GM19463 (cell line): ENCODE data around the gene TH.

Experiments
- ATAC-seq: cut with Tn5 transposase; IDR thresholded peaks from one replicate; pipeline ENCODE4 v1.9.1; 2021; ENCODE audit warnings: mild to moderate bottlenecking, moderate library complexity; ENCODE audit not compliant: unreplicated experiment

TH gene

GRCh38 chr11:2143799-2144543 lies 27.6 kb downstream of the TH start:
- ATAC-seq = no peak

- no peak for ATAC-seq
These were observed 28.2 kb downstream of the TH start for GRCh38 chr11:2143477-2143798.

GRCh38 chr11:2142762-2143202 lies 28.8 kb downstream of the TH start:
- ATAC-seq = no peak

- ATAC-seq = no peak
These were observed 29.3 kb downstream of the TH start for GRCh38 chr11:2142300-2142759.

- no peak for ATAC-seq
These were observed 30.9 kb downstream of the TH start for GRCh38 chr11:2140411-2141400.

GRCh38 chr11:2139621-2140337 lies 31.8 kb downstream of the TH start:
- no peak for ATAC-seq

- no peak for ATAC-seq
These were observed 32.5 kb downstream of the TH start, which contains the start of gene IGF2 for GRCh38 chr11:2139123-2139521. IGF2 (minus strand) TSS chr11:2139389; CDS start chr11:2135523, 3,866 bp downstream.

- ATAC-seq = no peak
These were observed 33.0 kb downstream of the TH start for GRCh38 chr11:2138431-2139122.

- ATAC-seq = no peak
These were observed 33.6 kb downstream of the TH start for GRCh38 chr11:2138068-2138430.

GRCh38 chr11:2137202-2138067 lies 34.2 kb downstream of the TH start:
- ATAC-seq = no peak

- no peak for ATAC-seq
These were observed 34.7 kb downstream of the TH start for GRCh38 chr11:2136952-2137201.

GRCh38 chr11:2136209-2136951 lies 35.2 kb downstream of the TH start:
- ATAC-seq = no peak

- no peak for ATAC-seq
These were observed 35.9 kb downstream of the TH start for GRCh38 chr11:2135648-2136201.

- no peak for ATAC-seq
These were observed 36.5 kb downstream of the TH start for GRCh38 chr11:2135018-2135569.

GRCh38 chr11:2134022-2135010 lies 37.3 kb downstream of the TH start:
- ATAC-seq = no peak

GRCh38 chr11:2133241-2134021 lies 38.2 kb downstream of the TH start:
- ATAC-seq = no peak

- no peak for ATAC-seq
These were observed 38.8 kb downstream of the TH start for GRCh38 chr11:2132874-2133240.
